GM18508 (cell line): ENCODE measurements around the gene RTKN.

Source experiments
- ATAC-seq: cut with Tn5 transposase; IDR thresholded peaks from one replicate; pipeline ENCODE4 v1.9.1; 2021; ENCODE audit warnings: moderate number of reproducible peaks; ENCODE audit not compliant: insufficient read depth, unreplicated experiment

Gene RTKN

GRCh38 chr2:74419345-74419744 lies 22.4 kb downstream of the RTKN start:
- no peak for ATAC-seq

DNA sequence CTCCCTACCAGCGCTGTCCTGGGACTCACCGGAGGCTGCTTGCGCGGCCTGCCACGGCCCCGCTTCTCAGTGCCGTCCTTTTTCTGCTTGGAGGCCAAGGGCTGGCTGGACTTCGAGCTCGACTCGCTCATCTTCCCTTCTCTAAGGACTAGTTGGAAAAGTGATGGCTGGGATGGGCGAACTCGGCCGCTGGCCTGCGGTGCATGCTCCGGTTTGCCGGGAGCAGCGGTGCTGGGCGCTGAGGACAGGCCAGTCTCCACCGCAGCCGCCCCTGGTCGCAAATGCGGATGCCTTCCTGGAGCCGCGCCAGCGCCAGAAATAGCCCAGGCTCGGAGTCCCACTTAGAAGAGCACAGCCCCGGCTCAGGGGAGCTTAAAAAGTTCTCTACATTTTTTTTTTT lies 23.4 kb downstream of the RTKN start:
- ATAC-seq, result no peak

GRCh38 chr2:74417763-74418162 lies 24.0 kb downstream of the RTKN start:
- ATAC-seq, result no peak

- ATAC-seq, result no peak
These were observed 24.5 kb downstream of the RTKN start for GRCh38 chr2:74417197-74417596.

- ATAC-seq, result no peak
These were observed 25.0 kb downstream of the RTKN start for GRCh38 chr2:74416778-74417177.

GRCh38 chr2:74415762-74416395 lies 25.9 kb downstream of the RTKN start:
- no peak for ATAC-seq

DNA sequence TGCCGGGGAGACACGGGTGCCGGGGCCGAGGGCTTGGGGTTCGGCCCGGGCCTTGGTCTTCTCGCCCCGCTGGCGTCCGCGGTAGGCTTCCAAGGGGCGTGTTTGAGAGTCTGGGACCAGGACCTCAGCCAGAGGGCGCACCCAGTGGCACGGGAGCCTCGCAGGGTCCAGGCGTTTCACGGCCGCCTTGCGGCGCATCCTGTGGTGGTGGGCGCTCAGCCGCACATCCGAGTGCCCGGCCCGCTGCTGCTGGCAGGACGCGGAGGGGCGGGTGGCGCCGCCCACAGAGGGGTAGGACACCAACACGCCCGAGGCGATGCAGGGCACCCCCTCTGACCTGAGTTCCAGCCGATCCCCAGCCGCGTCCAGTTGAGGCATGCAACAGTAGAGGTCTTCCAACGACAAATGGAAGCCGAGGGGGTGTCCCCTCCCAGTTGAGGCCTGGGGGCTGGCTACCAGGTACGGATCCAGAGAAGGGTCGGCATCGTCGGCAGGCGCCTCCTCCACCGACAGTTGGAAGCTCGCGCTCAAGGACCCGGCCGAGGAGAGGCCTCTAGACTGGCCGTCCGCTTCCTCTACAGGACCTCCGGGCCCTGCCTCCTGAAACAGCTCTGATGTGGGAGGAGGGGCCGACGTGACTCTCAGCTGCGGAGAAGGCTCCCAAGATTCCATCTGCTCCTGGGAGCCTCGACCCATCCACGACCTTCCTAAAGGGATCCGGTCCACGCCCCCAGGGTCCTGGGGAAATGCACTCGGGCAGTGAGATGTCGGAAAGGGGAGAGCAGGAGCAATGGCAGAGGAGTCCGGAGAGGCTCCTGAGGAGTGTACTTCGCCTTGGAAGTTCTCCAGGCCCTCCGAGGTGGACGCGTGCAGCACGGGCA lies 26.6 kb downstream of the RTKN start:
- no peak for ATAC-seq

- no peak for ATAC-seq
These were observed 27.3 kb downstream of the RTKN start for GRCh38 chr2:74414441-74414840.

- ATAC-seq, result no peak
These were observed 28.6 kb downstream of the RTKN start for GRCh38 chr2:74413001-74413698.

DNA sequence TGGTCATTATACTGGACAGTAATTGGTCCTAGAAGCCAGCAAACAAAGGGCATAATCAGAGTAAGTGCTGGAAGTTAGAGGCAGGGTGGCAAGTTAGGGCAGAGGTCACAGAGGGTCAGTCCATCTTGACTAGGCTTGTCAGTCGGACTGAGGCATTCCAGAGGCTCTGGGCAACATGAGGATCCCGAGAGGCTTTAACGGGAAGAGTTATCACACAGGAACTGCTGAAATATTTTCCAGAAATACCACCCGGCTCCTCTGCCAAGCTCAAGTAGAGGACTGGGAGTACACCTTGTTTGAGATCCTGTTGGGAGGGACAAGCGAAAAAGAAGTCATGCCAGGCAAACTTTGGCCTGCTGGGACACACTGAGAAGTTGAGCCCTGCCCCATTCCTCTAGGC lies 34.1 kb downstream of the RTKN start:
- no peak for ATAC-seq

DNA sequence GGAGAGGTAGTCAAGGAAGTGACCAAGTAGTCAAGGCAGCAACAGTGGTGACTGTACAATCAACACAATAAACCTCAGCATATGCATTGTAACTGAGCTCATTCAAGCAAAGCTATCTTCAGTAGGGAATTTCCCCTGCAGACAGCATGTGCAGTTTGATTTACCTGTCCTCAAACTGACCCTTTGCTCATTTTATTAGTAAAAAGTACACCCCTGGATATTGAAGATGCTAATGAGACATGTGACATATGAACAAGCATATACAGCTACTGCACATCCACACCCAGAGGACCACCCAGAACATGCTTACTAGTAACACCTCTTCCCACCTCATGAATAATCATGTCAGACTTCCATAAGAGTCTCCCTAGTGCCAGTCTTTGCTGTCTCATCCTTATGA lies 35.7 kb downstream of the RTKN start:
- ATAC-seq, result no peak

DNA sequence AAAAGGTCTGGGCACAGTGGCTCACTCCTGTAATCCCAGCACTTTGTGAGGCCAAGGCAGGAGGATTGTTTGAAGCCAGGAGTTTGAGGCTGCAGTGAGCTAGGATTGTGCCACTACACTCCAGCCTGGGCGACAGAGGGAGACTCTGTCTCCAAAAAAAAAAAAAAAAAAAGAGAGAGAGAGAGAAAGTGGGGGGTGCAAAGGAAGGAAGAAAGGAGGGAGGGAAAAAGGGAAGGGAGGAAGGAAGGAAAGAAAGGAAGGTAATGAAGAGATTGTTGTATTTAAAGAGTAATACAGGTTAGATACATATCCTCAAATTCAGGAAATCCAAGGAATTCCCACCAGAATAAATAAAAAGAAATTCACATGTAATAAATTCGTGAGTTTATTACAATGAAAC lies 39.8 kb downstream of the RTKN start:
- ATAC-seq, result no peak

GRCh38 chr2:74399785-74400184 lies 42.0 kb downstream of the RTKN start:
- ATAC-seq, result no peak

- ATAC-seq, result no peak
These were observed 45.6 kb downstream of the RTKN start for GRCh38 chr2:74396149-74396548.

- no peak for ATAC-seq
These were observed 48.2 kb downstream of the RTKN start for GRCh38 chr2:74393525-74393924.

DNA sequence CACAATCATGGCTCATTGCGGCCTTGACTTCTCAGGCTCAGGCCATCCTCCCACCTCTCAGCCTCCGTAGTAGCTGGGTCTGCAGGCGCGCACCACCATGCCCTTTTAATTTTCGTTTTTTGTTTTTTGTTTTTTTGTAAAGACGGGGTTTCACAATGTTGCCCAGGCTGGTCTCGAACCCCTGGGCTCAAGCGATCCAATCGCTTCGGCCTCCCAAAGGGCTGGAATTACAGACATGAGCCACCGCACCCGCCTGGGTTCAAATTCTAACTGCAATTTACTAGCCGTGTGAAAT lies 49.3 kb downstream of the RTKN start:
- no peak for ATAC-seq

GRCh38 chr2:74391580-74392448 lies 49.9 kb downstream of the RTKN start:
- ATAC-seq, result no peak

DNA sequence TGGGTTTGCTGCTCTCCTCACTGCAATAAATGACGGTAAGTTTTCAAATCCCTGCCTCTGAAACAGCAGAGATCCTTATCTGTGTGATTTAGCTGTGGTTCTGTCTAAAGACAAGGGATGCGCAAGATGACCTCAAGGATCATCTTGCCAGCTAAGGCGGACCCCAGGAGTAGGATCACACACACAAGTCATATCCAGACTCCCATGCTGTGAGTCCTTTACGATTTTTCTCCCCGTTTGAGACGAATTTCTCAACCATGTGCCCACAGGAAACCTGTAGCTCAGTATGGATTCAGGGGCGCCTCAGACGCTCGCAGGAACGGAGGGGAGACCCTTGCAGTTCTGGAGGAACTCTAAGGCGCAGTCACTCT lies 50.5 kb downstream of the RTKN start:
- ATAC-seq, result no peak

DNA sequence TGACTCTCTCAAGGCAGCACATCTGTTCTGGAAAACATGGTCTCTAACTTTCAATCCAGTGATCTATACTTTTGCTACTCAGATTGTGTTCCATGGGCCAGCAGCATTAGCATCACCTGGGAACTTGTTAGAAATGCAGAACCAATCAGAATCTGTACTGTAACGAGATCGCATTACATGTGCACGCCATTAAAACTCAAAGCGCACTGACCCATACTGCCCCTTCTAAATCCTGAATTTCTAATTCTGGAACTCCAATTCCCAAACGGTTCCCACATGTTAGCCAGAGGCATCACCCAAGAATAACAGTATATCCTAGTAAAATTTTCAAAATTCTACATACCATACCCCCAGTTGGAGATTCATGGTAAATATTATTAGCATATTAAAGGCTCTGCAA lies 51.1 kb downstream of the RTKN start:
- ATAC-seq, result no peak

GRCh38 chr2:74387346-74387745 lies 54.4 kb downstream of the RTKN start:
- ATAC-seq, result no peak

GRCh38 chr2:74385396-74385795 lies 56.3 kb downstream of the RTKN start:
- ATAC-seq, result no peak
